ENCODE data around the gene TMEM256.

TMEM256 gene

DNA sequence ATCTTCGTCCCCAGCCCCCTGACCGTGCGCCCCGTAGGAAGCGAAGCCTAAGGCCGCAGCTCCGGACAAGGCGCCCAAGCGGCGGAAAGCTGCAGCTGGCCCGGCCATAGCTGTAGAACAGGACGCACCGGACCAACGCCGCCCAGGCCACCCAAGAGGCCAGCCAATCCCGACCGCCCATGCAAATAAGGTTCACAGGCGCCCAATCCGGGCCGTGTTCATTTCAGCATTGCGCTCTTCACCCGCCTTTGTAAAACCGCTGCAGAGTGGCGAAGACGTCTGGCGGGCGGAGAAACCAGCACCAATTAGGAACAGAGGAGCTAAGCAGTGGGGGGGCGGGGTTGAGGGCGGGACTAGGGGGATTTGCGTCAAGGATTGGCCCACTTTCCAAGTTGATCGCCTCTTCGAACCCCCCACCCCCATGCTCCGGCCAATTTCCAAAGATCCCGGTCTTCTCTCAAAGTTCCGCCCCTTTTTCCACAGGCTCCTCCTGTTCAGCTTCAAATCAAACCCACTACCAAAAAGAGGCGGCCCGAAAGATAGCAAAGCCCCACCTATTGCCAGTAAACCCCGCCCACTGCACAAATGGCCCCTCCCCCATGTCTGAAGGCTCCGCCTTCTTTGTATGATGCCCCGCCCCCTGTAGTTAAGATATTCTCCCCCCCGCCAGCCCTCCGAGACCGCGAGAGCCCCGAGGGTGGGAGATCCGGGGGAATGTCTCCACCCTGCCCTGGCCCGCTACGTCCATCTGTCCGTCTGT is at the start of gene TMEM256:
TSS of gene TMEM256 (minus strand) at position 121 of the 760 bp plus-strand sequence. CDS start at position 108, 13 bp downstream.
- DNase-seq (ENCODE audit: low read depth, low spot score) = peak; percentile 92
- H3K4me3 ChIP-seq = peak within 1 kb of the TSS; percentile 95
- no peaks in the 10 kb centered on the region for H3K9me3 ChIP-seq (ENCODE audit: low read depth, low read length)
- peak within 1 kb of the TSS; percentile 82 for H3K9ac ChIP-seq (ENCODE audit: insufficient read length)
- TF ChIP-seq FOXP2 (optimal IDR thresholded peaks at IDR 0.05; ENCODE audit: control extremely low read depth, extremely low read length, insufficient read depth) (no peak), POLR2AphosphoS5 (IDR thresholded peaks at IDR 0.05; ENCODE audit: borderline replicate concordance, low read depth, low read length) (peak; percentile 74)
- H3K36me3 ChIP-seq (ENCODE audit: insufficient read depth, low read length) = no peaks in the 10 kb centered on the region
- H3K27ac ChIP-seq = peak within 1 kb of the TSS; percentile 62; the same call in 1 of the 2 replicates

DNA sequence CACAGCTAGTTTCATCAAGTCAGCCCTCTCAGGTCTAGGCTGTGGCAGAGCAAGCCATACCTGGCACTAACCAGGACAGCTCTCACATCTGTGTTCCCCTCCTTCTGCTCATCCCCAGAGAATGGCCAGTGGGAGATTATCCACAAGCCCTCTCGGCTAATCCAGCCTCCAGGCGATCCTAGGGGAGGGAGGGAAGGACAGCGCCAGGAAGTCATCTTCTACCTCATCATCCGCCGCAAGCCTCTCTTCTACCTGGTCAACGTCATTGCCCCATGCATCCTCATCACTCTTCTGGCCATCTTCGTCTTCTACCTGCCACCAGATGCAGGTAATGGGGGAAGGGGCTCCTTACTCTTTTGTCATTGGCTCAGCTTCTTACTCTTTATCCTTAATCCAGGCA is 44.6 kb upstream of the TMEM256 start:
- Histone ChIP-seq H3K9ac (ENCODE audit: insufficient read length) (no peak overlapping the region), H3K9me3 (ENCODE audit: low read depth, low read length) (no peaks in the 10 kb centered on the region), H3K27ac (no peak overlapping the region), H3K36me3 (ENCODE audit: insufficient read depth, low read length) (no peaks in the 10 kb centered on the region), H3K4me3 (no peak overlapping the region)
- DNase-seq (ENCODE audit: low read depth, low spot score) = no peak
- TF ChIP-seq EZH2 (IDR thresholded peaks at IDR 0.05) (no peak), POLR2AphosphoS5 (IDR thresholded peaks at IDR 0.05; ENCODE audit: borderline replicate concordance, low read depth, low read length) (no peak), FOXP2 (optimal IDR thresholded peaks at IDR 0.05; ENCODE audit: control extremely low read depth, extremely low read length, insufficient read depth) (no peak)

DNA sequence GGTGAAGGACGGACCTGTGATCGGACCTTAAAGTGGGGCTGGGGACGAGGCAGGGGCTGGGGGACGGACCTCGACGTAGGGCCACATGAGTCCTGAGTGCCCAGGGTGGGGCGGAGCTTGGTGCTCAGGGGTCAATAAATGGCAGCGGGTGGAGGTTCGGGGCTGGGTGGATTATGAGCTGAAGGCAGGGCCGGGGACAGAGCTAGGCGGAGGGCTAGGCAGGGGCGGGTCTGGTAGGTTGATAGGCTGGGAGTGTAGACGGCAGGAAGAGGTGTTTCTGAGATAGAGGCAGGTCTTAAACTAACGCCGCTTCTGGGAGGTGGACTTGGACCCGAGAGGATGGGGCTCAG is 41.7 kb upstream of the TMEM256 start:
- no peak overlapping the region for H3K27ac ChIP-seq
- TF ChIP-seq POLR2AphosphoS5 (IDR thresholded peaks at IDR 0.05; ENCODE audit: borderline replicate concordance, low read depth, low read length) (no peak), EZH2 (IDR thresholded peaks at IDR 0.05) (no peak), FOXP2 (optimal IDR thresholded peaks at IDR 0.05; ENCODE audit: control extremely low read depth, extremely low read length, insufficient read depth) (no peak)

DNA sequence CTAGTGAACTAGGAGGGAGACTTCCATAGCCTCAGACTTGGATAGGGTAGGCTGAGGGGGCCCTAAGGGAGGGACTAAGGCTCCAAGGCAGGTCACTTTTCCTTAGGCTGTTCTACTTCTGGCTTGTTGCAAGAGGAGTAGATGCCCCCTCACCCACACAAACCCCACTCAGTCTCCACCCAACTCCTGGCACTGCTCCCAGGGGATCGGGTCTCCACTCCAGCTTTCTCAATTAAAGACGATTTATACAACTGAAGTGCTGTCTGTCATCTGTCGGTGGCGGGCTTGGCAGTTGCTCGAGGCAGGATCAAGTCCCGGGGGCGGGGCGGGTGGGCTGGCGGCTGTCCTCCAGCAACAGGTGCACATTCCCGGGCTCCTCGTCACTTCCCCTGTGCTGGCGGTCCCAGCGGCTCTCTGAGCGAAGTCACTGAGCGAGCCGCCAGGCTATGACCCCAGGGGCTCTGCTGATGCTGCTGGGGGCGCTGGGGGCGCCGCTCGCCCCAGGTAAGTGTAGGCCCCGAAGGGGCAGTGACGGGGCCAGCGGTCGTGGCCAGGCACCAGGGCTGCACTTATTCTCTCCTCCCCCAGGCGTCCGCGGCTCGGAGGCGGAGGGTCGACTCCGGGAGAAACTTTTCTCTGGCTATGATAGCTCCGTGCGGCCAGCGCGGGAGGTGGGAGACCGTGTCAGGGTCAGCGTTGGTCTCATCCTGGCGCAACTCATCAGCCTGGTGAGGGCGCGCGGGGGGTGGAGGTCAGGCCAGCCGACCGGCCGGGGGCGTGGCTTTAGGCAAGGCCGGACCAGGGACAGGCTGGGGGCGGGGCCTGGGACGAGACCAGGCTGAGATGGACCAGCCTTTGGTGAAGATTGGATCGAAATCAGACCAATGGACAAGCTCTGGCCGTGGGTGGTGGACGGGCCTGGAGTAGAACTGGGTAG is 41.1 kb upstream of the TMEM256 start, which contains the start of gene CHRNB1:
TSS of gene CHRNB1 (plus strand) at position 380 of the 937 bp plus-strand sequence. CDS start at position 447, 67 bp downstream.
- Histone ChIP-seq H3K4me3 (no peak within 1 kb of the TSS), H3K27ac (0 out of 2 replicates have a peak within 1 kb of the TSS, but pooled peaks have one; percentile 6), H3K9me3 (ENCODE audit: low read depth, low read length) (no peaks in the 10 kb centered on the region), H3K36me3 (ENCODE audit: insufficient read depth, low read length) (no peaks in the 10 kb centered on the region), H3K9ac (ENCODE audit: insufficient read length) (no peak within 1 kb of the TSS)
- no peak for TF ChIP-seq POLR2AphosphoS5 (IDR thresholded peaks at IDR 0.05; ENCODE audit: borderline replicate concordance, low read depth, low read length)
- no peak for TF ChIP-seq FOXP2 (optimal IDR thresholded peaks at IDR 0.05; ENCODE audit: control extremely low read depth, extremely low read length, insufficient read depth)
- TF ChIP-seq EZH2 (IDR thresholded peaks at IDR 0.05) = no peak
- no peak for DNase-seq (ENCODE audit: low read depth, low spot score)

More for the DNA sequence above, 41.7 kb upstream of the TMEM256 start:
- Histone ChIP-seq H3K9ac (ENCODE audit: insufficient read length) (no peak overlapping the region), H3K9me3 (ENCODE audit: low read depth, low read length) (no peaks in the 10 kb centered on the region), H3K36me3 (ENCODE audit: insufficient read depth, low read length) (no peaks in the 10 kb centered on the region), H3K4me3 (no peak overlapping the region)
- no peak for DNase-seq (ENCODE audit: low read depth, low spot score)

DNA sequence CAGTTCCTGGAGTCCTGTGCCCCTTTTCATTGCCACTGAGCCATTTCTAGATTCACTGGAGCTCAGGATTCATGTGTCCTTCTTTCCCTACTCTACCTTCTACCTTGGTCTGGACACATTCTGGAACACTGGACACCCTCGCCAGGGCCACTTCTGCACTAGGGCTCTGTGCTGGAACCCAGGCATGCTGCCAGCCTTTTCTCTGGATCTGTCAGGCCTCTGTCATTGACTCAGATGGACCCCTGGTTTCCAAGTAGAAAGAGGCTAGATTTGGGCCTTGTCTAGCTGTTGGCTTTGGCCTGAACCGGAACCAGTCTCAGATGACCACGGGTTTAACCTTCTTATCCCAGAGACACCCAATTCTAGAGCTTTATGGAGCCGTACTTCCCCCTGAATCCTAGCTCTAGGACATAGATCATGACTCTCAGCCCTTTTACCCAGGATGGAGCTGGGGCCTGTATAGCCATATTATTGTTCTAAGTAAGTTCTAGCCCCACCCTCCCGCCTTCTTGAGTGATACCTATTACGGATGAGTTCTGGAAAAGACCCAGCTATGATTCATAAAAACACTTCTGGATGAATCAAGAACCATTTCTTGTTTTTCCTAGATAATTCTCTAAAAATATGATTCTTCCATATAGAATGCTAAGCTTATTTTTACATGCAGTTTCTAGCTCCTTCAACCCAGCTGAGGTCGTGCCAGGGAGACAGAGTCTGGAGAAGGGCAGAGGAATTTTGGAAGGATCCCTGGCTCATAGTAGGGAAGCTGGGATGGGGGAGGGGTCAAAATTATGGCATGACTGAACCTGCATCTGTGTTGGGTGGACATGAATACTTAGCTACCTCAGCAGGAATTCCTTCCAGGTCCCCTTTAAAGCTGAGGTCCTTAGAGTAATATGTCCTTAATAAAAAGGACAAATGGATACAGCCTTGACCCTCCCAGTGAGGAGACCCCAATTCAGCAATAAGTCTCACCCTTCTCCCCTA is 39.9 kb upstream of the TMEM256 start:
- Histone ChIP-seq H3K4me3 (no peak overlapping the region), H3K9ac (ENCODE audit: insufficient read length) (no peak overlapping the region), H3K27ac (0 out of 2 replicates have a peak overlapping the region, but pooled peaks have one; percentile 6), H3K36me3 (ENCODE audit: insufficient read depth, low read length) (no peaks in the 10 kb centered on the region), H3K9me3 (ENCODE audit: low read depth, low read length) (no peaks in the 10 kb centered on the region)
- DNase-seq (ENCODE audit: low read depth, low spot score) = no peak
- no peak for TF ChIP-seq FOXP2 (optimal IDR thresholded peaks at IDR 0.05; ENCODE audit: control extremely low read depth, extremely low read length, insufficient read depth)
- TF ChIP-seq EZH2 (IDR thresholded peaks at IDR 0.05) = no peak
- no peak for TF ChIP-seq POLR2AphosphoS5 (IDR thresholded peaks at IDR 0.05; ENCODE audit: borderline replicate concordance, low read depth, low read length)

DNA sequence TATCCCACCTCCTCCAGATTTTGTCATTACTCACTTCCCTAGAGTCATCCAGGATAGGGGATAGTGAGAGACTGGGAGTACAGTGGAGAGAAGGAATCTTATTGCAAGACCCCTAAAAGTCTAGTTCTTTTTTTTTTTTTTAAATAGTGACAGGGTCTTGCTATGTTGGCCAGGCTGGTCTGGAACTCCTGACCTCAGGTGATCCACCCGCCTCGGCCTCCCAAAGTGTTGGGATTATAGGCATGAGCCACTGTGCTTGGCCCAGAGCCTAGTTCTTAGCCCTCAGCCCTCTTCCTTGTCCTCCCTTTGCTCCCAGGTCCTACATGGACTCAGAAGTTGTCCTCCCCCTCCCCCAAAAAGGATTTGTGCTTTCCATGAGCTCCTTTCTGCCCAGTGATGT is 38.2 kb upstream of the TMEM256 start:
- Histone ChIP-seq H3K9ac (ENCODE audit: insufficient read length) (no peak overlapping the region), H3K36me3 (ENCODE audit: insufficient read depth, low read length) (no peaks in the 10 kb centered on the region), H3K27ac (no peak overlapping the region), H3K4me3 (no peak overlapping the region), H3K9me3 (ENCODE audit: low read depth, low read length) (no peaks in the 10 kb centered on the region)
- DNase-seq (ENCODE audit: low read depth, low spot score) = no peak
- no peak for TF ChIP-seq POLR2AphosphoS5 (IDR thresholded peaks at IDR 0.05; ENCODE audit: borderline replicate concordance, low read depth, low read length)
- no peak for TF ChIP-seq FOXP2 (optimal IDR thresholded peaks at IDR 0.05; ENCODE audit: control extremely low read depth, extremely low read length, insufficient read depth)
- TF ChIP-seq EZH2 (IDR thresholded peaks at IDR 0.05) = no peak

DNA sequence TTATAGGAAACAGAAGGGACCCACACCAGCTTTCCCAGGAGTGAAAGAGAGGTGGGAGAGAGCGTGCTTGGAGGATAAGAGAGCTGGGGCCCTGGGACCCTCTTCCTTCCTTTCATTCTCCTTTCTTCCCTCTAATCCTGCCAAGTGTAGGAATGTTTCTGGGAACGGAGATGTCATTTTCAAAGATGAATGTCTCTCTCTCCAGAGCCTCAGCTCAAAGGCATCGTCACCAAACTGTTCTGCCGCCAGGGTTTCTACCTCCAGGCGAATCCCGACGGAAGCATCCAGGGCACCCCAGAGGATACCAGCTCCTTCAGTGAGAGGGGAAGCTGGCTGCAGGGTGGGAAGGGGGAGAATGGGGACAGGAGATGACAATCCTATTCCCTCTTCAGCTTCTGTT is 37.4 kb upstream of the TMEM256 start:
- Histone ChIP-seq H3K9me3 (ENCODE audit: low read depth, low read length) (no peaks in the 10 kb centered on the region), H3K9ac (ENCODE audit: insufficient read length) (peak overlapping the region; percentile 90), H3K36me3 (ENCODE audit: insufficient read depth, low read length) (no peaks in the 10 kb centered on the region), H3K27ac (peak overlapping the region; percentile 98), H3K4me3 (peak overlapping the region; percentile 93)
- DNase-seq (ENCODE audit: low read depth, low spot score) = no peak
- TF ChIP-seq EZH2 (IDR thresholded peaks at IDR 0.05) = no peak
- no peak for TF ChIP-seq FOXP2 (optimal IDR thresholded peaks at IDR 0.05; ENCODE audit: control extremely low read depth, extremely low read length, insufficient read depth)
- no peak for TF ChIP-seq POLR2AphosphoS5 (IDR thresholded peaks at IDR 0.05; ENCODE audit: borderline replicate concordance, low read depth, low read length)
